GM18907 (cell line): ENCODE data around the gene DYRK1B.
"Not testable (repeated sequence)": the region's sequence is repeated elsewhere in the genome, so short reads cannot be mapped to it uniquely, and the experiment has no call there.

Experiments
- ATAC-seq: cut with Tn5 transposase; IDR thresholded peaks from one replicate; pipeline ENCODE4 v1.9.1; 2021; ENCODE audit warnings: mild to moderate bottlenecking, moderate library complexity; ENCODE audit not compliant: unreplicated experiment

DYRK1B gene

DNA sequence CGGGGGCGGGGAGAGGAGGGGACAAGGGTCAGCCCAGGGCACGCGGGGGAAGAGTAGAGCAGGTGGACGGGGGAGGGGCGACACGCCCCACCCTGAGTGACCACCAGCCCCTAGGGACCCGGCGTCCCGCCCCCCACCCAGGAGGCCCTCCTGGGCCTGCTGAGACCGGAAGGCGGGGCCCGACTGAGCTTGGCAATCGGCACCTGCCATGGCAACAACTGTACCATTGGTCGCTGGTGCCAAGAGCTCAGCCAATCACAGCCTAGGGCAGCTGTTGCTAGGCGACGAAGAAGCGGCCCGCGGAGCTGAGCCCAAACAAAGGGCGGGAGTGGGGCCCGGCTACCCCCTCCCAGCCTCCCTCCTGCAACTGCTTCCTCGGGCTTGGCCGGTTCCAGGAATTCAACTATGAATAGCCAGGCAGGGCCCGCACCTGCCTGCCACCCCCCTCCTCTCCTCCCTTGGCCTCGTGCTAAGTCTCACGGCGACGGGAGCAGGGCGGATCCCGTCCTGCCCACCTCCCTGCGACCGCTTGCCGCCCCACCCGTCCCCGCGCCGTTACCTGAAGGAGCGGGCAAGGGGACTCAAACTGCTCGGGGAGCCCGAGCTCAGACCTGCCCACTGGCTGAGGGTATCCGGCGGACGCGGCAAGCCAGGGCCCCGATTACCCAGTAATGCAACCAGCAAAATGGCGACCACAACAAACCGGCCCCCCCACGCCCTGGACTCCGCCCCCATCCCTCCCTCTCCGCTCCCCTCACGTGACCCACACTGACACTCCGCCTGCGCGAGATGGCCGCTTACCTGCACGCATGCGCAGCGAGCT lies at the start of gene DYRK1B:
Gene DYRK1B (minus strand): TSS at position 699 of the 823 bp plus-strand sequence. CDS start 2,295 bp downstream, outside the sequence.
- ATAC-seq = peak; percentile 85

DNA sequence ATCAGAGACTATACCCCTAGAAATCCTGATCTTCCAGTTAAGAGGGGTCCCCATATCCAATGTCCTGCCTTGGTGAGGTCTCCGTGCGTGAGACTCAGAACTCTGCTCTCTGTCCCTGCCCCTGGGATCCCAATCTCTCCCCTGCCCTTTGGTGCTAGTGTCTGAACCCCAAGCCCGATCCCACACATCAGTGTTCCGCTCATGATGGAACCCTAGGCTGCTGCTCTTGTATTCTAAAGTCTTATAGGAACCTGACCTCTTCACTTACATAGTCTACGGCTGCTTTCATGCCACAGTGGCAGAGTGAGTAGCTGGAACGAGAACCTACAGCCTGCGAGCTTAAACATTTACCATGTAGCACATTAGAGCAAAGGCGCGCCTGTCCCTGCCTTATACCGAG lies 48.7 kb upstream of the DYRK1B start:
- ATAC-seq = not testable (repeated sequence)

DNA sequence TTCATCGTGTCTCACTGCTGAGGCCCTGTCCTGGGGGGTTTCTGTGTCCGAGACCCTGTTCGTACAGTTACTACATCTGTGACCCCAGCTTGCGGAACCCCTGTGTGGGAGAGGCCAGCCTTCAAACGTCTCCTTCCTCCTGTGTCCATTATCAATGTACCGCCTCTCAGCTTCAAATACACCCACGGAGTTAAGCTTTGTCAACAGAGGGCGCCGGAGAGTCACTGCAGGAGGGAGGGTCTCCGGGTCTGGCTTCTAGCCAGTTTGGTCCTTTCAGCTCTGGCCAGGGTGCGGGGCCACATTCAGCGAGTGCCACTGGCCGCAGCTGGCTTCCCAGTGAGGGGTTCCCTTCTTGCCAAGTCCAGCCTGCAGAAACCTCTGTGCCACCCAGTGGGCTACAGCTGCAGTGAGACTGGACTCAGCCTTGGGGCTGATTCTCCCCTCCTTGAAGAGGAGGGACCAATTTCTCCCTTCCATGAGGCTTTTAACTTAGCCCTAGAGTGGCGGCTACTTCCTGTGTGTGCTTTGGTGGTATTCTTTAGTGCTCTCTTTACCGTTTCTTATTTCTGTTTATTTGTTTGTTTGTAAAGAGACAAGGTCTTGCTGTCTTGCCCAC lies 47.6 kb upstream of the DYRK1B start:
- not testable (repeated sequence) for ATAC-seq

DNA sequence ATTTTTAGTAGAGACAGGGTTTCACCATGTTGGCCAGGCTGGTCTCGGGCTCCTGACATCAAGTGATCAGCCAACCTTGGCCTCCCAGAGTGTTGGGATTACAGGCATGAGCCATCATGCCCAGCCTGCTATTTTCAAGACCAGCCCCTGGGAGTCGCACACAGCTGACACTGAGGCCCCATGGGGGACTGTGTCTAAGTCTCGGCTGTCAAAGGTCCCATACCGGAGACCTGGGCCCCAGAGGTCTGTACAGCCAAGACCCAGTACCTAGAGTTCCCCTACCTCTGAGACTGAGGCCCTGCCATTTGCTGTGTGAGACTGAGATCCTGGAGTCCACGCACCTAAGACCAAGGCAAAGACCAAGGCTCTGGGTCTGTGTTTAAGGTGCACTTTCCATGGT lies 46.3 kb upstream of the DYRK1B start:
- ATAC-seq = not testable (repeated sequence)

DNA sequence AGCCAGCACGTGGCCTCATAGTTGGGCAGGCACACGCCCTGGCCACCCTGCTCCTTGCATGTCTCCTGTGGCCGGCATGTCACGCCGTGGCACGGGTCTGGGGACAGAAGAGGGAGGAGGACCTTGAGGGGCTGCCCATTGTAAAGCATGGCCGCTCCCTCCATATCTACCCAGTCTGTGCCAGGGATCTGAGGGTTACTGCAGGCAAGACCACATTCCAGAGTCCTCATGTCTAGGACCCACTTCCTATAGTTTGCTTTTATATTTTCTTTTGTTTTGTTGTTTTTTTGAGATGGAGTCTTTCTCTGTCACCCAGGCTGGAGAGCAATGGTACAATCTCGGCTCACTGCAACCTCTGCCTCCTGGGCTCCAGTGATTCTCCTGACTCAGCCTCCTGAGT lies 45.8 kb upstream of the DYRK1B start:
- not testable (repeated sequence) for ATAC-seq

DNA sequence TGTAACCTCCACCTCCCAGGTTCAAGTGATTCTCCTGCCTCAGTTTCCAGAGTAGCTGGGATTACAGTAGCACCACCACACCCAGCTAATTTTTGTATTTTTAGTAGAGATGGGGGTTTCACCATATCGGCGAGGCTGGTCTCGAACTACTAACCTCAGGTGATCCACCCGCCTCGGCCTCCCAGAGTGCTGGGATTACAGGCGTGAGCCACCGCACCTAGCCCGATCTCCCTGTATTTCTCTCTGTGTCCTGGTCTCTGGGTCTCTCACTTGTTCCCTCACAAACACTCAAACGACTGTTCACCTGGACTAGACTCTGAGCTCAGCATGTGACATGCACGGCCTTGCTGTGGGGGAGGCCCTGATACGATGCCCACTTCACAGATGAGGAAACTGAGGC lies 44.9 kb upstream of the DYRK1B start:
- ATAC-seq = not testable (repeated sequence)

DNA sequence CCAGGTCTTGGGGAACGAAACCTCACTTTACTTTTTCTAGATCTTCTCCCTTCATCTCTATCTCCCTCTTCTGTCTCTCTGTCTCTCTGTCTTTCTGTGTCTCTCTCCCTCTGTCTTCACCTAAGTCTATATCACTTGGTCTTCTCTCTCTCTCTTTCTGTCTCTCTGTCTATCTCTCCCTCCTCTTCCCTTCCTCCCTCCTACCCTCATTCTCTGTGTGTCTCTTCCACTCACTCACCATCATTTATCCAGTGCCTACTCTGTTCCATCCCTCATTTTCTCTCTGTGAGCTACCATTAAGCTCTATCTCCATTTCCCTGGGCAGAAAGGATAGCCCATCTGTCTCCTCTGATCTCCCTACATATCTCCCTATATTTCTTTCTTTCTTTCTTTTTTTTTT lies 44.4 kb upstream of the DYRK1B start:
- ATAC-seq = no peak

DNA sequence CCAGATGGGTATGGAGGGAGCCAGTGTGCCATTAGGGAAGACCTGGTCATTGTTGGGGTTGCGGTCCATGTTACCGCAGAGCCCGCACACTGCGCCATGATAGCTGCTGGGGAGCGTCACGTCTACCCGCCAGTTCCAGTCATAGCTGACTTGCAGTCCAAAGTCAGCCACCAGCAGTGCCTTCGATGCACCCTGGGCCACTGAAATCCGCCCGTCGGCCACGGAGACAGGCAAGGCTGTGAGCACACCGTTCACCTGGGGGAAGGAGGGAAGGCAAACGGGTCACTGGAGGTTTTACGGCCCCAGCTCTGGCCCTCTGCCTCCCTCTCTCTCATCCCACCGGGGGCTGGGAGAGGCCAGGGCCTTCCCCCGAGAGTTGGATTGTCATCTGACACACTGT lies 44.0 kb upstream of the DYRK1B start:
- ATAC-seq = not testable (repeated sequence)

DNA sequence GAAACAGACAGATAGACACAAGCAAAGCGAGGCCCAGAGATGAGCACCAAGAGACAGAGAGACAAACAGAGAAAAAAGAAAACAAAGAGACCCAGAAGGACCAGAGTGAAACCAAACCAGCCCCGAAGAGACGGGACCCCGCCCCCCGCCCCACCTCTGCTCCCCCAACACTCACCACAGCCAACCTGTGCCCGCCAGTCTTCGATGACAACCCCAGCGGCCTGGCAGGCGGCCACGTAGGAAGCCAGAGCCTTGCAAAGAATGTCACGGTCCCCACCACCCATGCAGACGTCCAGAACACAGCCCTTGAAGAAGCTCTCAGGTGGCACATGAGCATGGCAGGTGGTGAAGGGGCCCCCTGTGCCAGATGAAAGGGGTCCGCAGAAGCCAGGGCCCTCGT lies 43.5 kb upstream of the DYRK1B start:
- not testable (repeated sequence) for ATAC-seq

DNA sequence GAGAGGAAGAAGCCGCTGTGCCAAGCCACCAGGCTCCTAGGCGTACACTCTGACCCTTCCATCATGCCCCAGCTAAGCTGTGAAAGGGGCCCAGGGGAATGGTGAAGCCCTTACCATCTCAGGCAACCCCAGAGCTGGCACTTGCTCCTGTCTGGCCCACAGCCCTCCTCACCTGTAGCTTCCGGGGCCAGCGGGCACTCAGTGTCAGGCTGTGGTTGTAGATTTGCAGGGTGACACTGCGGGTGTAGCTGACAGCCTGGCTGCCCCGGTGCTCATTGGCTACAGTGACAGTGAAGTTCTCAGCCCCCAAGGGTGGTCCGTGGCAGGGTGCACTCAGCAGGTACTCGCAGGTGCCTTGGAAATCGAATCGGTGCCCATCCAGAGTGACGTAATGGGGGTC lies 42.5 kb upstream of the DYRK1B start:
- ATAC-seq = not testable (repeated sequence)

DNA sequence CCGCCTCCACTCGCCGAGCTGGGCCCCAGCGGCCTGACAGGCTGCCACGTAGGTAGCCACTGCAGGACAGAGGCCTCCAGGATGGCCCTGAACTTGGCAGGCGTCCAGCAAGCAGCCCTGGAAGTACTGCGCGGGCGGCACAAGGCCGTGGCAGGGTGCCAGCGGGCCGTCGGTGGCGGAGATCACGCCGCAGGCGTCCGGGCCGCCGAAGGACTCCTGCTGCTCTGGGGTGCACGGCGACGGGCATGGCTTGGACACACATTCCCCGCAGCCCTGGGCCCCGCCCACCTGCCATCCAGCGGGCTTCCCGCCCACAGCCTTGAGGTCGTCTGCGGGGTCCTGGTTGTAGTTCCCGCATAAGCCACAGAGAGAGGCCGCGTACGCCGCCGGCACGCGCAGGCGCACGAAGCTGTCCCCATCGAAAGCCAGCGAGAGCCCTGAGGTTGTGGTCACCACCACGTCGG lies 41.5 kb upstream of the DYRK1B start:
- not testable (repeated sequence) for ATAC-seq

DNA sequence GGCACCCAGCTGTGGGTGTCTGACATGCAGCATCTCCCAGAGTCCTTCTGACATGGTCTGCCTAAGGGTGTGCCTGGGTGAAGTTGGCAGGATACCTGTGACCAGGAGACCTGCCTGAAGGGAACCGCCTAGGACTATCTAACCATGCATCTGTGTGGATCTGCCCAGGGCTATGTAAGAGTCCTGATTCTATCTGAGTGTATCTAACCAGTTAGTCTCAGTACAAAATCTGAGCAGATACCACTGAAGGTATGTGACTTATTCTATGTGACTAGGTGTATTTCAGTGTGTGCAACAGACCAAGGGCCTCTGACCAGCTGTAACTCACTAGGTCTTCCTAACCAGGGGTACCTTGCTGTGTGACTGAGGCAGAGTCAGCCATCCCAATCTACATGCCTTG lies 40.4 kb upstream of the DYRK1B start:
- ATAC-seq = no peak

DNA sequence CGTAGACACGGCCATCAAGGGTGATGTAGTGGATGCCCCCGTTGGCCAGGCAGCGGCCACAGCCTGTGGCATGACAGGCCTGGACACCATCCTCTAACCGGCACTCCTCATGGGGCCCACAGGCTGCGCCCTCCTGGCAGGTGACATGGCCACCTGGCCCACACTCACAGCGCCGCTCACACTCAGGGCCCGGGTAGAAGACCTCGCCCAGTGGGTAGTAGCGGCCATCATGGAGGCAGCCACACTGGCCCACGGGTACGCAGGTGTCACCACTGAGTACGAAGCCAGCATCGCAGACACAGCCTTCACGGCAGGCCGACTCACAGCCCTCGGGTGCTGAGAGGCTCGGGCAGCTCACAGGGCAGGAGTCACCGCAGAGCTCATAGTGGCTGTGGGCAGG lies 39.4 kb upstream of the DYRK1B start:
- ATAC-seq = no peak

DNA sequence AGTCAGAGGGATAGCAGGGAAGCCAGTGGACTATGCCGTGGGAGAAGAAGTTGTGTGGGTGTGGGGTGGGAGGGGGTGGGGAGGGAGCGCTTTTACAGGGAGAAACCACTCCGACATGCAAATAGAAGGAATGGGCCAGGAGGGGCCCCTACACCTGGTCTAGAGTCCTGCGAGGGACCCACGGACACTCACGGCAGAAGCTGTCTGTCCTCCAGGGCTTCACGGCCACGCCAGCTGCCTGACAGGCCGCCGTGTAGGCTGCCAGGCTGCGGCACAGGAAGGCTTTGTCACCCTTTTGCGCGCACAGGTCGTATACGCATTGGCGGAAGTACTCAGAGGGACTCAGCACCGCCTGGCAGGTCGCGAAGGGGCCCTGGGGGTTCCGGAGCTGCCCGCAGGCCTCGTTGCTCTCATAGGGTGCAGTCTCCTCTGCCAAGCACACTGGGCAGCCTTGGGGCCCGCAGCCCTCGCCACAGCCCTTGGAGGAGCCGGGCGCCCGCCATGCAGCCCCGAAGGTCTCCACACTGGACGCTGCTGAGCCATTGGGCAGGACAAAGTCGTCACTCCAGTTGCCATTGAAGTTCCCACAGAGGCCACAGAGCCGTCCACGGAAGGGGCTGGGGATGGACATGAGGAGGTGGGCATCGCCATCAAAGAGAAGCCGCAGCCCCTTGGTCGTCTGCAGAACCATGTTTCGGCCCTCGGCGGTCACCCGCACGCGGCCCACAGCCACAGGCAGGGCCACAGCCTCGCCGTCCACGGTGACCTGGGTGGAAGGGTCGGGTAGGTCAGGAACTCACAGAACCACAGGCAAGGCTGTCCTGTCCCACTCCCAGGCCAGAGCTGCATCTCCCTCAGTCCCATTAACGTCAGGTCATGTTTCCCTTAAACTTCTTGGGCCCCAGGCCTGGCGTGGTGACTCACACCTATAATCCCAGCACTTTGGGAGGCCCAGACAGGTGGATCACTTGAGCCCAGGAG lies 38.2 kb upstream of the DYRK1B start:
- ATAC-seq = no peak

DNA sequence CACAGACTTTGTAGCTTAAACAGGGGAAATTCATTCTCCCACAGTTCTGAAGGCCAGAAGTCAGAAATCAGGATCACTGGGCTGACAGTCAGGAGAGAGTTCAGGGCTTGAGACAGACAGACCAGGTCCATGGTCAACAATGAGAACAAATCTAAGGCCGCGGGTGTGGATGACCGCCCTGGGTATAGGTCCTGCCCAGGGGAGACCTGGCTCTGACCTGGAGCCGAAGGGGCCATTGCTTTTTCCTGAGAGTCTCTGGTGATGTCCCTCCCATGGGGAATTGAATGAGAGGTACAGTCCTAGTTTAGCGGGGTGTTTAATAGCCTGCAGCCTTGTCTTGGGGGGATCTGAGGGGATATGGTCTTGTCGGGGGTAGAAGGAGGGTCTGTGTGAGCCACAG lies 37.4 kb upstream of the DYRK1B start:
- ATAC-seq = no peak

DNA sequence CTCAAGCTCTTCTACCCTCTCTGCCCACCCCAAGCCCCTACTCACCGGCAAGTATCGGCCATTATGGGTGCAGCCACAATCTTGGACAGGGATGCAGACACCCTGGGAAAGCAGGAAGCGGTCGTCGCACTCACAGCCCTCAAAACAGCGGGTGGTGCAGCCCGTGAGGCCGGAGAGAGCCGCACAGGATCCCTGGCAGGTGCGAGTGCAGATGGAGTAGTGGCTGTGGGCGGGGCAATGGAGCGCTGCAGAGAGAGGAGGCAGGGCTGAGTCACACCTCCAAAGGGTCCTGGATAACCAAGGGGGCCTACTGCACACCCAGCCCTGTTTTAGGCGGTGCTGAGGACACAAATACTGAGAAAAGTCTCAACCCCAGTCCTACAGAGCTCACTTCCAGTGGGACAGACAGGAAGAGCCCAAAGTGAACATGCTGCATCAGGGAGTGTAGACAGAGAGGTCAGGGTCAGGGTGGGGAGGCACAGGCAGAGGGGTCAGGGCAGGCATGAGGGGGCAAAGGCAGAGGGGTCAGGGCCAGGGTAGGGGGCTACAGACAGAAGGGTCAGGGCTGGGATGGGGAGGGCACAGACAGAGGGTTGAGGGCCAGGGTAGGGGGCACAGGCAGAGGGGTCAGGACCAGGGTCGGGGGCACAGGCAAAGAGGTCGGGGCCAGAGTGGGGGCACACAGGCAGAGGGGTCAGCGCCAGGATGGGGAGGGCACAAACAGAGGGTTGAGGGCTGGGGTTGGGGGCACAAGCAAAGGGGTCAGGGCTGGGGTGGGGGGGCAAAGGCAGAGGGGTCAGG lies 36.4 kb upstream of the DYRK1B start:
- ATAC-seq = no peak

DNA sequence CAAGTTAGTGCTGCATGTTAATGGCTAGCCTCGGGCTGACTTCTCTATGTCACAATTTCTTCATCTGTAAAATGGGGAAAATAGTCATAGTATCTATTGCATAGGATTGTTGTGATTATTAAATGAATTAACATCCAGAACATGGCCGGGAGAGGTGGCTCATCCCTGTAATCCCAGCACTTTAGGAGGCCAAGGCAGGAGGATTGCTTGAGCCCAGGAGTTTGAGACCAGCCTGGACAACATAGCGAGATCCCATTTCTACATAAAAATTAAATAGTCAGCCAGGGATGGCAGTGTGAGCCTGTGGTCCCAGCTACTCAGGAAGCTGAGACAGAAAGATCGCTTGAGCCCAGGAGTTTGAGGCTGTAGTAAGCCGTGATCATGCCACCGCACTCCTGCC lies 34.0 kb upstream of the DYRK1B start:
- ATAC-seq = no peak

DNA sequence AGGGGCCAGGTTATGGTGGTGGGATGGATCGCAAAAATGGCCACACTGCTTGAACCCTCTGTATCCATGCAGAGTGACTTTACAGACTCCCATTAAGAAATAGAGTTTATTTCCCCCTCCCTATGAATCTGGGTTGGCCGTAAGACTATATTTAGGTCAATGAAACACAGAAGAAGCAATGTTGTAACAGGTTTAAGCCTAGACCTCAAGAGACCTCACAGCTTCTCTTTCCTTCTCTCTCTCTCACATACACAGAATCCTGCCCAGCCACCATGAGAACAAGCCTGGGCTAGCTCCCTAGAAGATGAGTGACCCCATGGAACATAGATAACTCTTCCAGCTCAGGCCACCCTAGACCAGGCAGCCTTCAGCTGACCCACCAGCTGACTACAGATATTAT lies 33.2 kb upstream of the DYRK1B start:
- ATAC-seq = no peak

DNA sequence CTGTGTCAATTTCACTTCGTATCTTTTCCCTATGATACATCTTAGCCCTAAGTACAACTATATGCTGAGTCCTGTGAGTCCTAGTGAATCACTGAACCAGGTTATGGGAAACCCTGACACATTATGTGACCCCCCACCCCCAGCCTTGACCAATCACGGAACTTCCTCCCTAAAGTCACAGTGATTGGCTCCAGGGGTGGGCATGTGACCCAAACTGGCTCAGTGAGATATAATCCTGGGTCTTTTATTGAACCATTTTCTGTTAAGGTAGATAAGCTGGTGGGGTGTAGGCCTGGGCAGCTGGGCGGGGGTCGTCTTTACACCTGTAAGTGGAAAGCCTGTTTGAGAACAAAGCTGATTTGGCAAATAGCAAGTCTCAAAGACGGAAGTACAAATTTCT lies 32.0 kb upstream of the DYRK1B start:
- ATAC-seq = no peak

DNA sequence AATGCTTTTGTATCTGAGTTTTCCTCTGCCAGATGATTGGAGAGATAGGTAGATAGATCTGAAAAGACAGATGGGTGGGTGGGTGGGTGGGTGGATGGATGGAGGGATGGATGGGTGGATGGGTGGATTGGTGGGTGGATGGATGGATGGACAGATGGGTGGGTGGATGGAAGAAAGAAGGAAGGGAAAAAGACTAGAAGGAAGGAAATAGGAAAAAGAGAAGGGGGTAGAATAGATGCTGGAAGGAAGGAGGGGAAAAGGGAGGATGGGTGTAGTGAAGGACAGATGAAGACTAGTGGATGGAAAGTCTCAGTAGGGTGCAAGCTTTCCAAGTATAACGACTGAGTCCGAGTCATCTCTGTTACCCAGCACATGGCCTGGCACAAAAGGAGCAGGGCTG lies 31.2 kb upstream of the DYRK1B start:
- ATAC-seq = no peak
